Measurements from ENCODE around the gene TSPAN18.

DNA sequence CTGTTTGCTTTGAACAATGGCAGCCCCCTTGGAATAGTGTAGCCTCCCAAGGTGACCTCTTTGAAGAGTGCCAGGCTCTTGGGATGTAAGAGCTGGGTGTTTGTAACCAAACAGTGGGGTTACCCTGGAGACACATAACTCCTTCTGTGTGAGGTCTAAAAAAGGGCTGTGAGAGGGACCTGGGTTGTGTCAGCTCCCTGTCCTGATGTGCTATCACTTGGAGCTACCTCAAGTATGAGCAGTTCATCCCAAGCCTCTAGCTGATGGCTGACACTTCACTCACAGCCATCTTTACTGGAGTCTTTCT lies 40.2 kb downstream of the TSPAN18 start:
- TF ChIP-seq, protein P1, sequence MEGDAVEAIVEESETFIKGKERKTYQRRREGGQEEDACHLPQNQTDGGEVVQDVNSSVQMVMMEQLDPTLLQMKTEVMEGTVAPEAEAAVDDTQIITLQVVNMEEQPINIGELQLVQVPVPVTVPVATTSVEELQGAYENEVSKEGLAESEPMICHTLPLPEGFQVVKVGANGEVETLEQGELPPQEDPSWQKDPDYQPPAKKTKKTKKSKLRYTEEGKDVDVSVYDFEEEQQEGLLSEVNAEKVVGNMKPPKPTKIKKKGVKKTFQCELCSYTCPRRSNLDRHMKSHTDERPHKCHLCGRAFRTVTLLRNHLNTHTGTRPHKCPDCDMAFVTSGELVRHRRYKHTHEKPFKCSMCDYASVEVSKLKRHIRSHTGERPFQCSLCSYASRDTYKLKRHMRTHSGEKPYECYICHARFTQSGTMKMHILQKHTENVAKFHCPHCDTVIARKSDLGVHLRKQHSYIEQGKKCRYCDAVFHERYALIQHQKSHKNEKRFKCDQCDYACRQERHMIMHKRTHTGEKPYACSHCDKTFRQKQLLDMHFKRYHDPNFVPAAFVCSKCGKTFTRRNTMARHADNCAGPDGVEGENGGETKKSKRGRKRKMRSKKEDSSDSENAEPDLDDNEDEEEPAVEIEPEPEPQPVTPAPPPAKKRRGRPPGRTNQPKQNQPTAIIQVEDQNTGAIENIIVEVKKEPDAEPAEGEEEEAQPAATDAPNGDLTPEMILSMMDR (IDR thresholded peaks at IDR 0.05) = no peak
- TF ChIP-seq POLR2A (IDR thresholded peaks at IDR 0.05) = no peak

All from breast epithelium (tissue), 3 donors.